ENCODE data around the gene MAP7. TPM values are rescaled to one million over a fixed set of nuclear protein-coding genes. Genes with fewer than 3 reads are reported as not detected.

Gene MAP7
- total and polyA plus RNA-seq, 4 donors = 3.2 to 17.5 (median 8.3) TPM

DNA sequence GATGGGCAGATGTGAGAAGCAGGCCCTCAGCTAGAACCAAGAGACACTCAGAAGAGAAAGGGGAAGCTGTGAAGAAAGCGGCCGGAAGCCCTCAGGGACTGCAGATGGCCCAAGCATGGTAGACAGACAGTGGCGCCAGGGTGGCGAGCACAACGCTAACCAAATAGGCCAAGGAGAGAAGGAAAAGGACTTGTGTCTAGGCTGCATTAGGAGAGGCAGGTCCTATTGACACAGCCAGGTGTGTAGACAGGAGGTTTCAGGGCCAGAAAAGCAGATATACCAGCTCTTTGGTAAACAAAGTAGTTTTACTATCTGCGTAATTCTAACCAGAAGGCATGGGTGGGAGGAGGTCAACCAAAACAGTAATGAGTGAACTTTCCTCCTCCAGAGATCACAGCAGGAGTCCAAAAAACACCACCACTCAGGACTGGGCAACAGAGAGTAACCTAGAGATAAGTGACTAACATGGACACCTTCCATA is 15.8 kb upstream of the MAP7 start:
- 92% methylated on average over 6 of the region's 6 CpGs for WGBS
- Histone ChIP-seq H3K27me3 (ENCODE audit: control insufficient read depth in 4 of 4, insufficient read depth in 4 of 4, low read length in 3 of 4) (no peaks in the 10 kb centered on the region), H3K27ac (ENCODE audit: low read depth in 1 of 2, low read length in 2 of 2) (no peak overlapping the region), H3K4me3 (ENCODE audit: low read depth in 1 of 3, low read length in 3 of 3) (no peak overlapping the region), H3K9me3 (ENCODE audit: control insufficient read depth in 4 of 4, low read length in 3 of 4) (peaks cover 0 to 4% (median 3%) of the 10 kb centered on the region in 4 donors), H3K36me3 (ENCODE audit: control insufficient read depth in 4 of 4, insufficient read depth in 3 of 4, low read depth in 1 of 4, low read length in 3 of 4) (peaks cover under 1 to 8% (median 4%) of the 10 kb centered on the region in 4 donors), H3K4me1 (ENCODE audit: control insufficient read depth in 4 of 4, insufficient read depth in 4 of 4, low read length in 3 of 4) (peaks cover 0 to 6% (median 2%) of the 10 kb centered on the region in 4 donors), H3K9ac (ENCODE audit: low read depth in 1 of 2, low read length in 2 of 2) (no peak overlapping the region)
- DNase-seq (ENCODE audit: low spot score) = no peak
- TF ChIP-seq, protein P1, sequence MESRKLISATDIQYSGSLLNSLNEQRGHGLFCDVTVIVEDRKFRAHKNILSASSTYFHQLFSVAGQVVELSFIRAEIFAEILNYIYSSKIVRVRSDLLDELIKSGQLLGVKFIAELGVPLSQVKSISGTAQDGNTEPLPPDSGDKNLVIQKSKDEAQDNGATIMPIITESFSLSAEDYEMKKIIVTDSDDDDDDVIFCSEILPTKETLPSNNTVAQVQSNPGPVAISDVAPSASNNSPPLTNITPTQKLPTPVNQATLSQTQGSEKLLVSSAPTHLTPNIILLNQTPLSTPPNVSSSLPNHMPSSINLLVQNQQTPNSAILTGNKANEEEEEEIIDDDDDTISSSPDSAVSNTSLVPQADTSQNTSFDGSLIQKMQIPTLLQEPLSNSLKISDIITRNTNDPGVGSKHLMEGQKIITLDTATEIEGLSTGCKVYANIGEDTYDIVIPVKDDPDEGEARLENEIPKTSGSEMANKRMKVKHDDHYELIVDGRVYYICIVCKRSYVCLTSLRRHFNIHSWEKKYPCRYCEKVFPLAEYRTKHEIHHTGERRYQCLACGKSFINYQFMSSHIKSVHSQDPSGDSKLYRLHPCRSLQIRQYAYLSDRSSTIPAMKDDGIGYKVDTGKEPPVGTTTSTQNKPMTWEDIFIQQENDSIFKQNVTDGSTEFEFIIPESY (IDR thresholded peaks at IDR 0.05) = no peak
- TF ChIP-seq FOXA1 (IDR thresholded peaks at IDR 0.05) (no peak), GABPA (IDR thresholded peaks at IDR 0.05 in 1 of 2, conservative IDR thresholded peaks at IDR 0.05 in 1 of 2) (no peak), RAD21 (IDR thresholded peaks at IDR 0.05) (no peak), YY1 (IDR thresholded peaks at IDR 0.05) (no peak), HNF4G (IDR thresholded peaks at IDR 0.05) (no peak), EGR1 (IDR thresholded peaks at IDR 0.05; ENCODE audit: low read depth in 2 of 2) (no peak), RXRA (IDR thresholded peaks at IDR 0.05) (no peak), NR2F2 (IDR thresholded peaks at IDR 0.05) (no peak), JUND (IDR thresholded peaks at IDR 0.05) (no peak), FOXA2 (IDR thresholded peaks at IDR 0.05) (no peak), SP1 (IDR thresholded peaks at IDR 0.05) (no peak)
- TF ChIP-seq, protein P2, sequence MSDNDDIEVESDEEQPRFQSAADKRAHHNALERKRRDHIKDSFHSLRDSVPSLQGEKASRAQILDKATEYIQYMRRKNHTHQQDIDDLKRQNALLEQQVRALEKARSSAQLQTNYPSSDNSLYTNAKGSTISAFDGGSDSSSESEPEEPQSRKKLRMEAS (IDR thresholded peaks at IDR 0.05) = no peak
- TF ChIP-seq, protein P3, sequence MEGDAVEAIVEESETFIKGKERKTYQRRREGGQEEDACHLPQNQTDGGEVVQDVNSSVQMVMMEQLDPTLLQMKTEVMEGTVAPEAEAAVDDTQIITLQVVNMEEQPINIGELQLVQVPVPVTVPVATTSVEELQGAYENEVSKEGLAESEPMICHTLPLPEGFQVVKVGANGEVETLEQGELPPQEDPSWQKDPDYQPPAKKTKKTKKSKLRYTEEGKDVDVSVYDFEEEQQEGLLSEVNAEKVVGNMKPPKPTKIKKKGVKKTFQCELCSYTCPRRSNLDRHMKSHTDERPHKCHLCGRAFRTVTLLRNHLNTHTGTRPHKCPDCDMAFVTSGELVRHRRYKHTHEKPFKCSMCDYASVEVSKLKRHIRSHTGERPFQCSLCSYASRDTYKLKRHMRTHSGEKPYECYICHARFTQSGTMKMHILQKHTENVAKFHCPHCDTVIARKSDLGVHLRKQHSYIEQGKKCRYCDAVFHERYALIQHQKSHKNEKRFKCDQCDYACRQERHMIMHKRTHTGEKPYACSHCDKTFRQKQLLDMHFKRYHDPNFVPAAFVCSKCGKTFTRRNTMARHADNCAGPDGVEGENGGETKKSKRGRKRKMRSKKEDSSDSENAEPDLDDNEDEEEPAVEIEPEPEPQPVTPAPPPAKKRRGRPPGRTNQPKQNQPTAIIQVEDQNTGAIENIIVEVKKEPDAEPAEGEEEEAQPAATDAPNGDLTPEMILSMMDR (IDR thresholded peaks at IDR 0.05; ENCODE audit: low read depth, low read length, missing input control) = no peak
- TF ChIP-seq, protein P4, sequence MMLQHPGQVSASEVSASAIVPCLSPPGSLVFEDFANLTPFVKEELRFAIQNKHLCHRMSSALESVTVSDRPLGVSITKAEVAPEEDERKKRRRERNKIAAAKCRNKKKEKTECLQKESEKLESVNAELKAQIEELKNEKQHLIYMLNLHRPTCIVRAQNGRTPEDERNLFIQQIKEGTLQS (IDR thresholded peaks at IDR 0.05) = no peak

DNA sequence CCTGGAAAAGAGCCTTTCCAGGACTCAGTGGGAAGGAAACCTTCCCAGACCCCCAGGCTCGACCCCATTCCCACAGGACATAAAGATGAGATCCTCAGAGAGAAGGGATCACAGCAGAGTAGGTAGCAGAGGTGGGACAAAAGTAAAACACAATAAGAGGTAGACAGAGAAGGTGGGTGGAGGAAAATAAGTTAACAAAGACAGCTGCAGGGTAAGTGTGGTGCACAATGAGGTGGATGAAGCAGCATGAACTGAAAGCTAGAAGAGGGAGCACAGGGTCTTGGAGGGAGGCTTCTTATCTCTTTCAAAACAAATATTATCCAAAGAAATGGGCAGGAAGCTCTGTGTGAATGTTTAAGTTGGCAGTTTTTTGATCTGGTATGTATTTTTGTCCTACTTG is 14.0 kb upstream of the MAP7 start:
- peaks cover 0 to 6% (median 3%) of the 10 kb centered on the region in 4 donors for H3K36me3 ChIP-seq (ENCODE audit: control insufficient read depth in 4 of 4, insufficient read depth in 3 of 4, low read depth in 1 of 4, low read length in 3 of 4)
- peaks cover 0 to 6% (median 2%) of the 10 kb centered on the region in 4 donors for H3K4me1 ChIP-seq (ENCODE audit: control insufficient read depth in 4 of 4, insufficient read depth in 4 of 4, low read length in 3 of 4)
- no peaks in the 10 kb centered on the region for H3K9me3 ChIP-seq (ENCODE audit: control insufficient read depth in 4 of 4, low read length in 3 of 4)
- WGBS = 83% methylated on average over 1 of the region's 1 CpG
- DNase-seq (ENCODE audit: low spot score) = no peak
- TF ChIP-seq, protein P2 (IDR thresholded peaks at IDR 0.05) = no peak
- TF ChIP-seq YY1 (IDR thresholded peaks at IDR 0.05) (no peak), TAF1 (conservative IDR thresholded peaks at IDR 0.05) (no peak)
- no peak overlapping the region for H3K9ac ChIP-seq (ENCODE audit: low read depth in 1 of 2, low read length in 2 of 2)
- no peak overlapping the region for H3K4me3 ChIP-seq (ENCODE audit: low read depth in 1 of 3, low read length in 3 of 3)
- no peak overlapping the region for H3K27ac ChIP-seq (ENCODE audit: low read depth in 1 of 2, low read length in 2 of 2)
- H3K27me3 ChIP-seq (ENCODE audit: control insufficient read depth in 4 of 4, insufficient read depth in 4 of 4, low read length in 3 of 4) = no peaks in the 10 kb centered on the region
